ENCODE results near the gene DAZAP1.
A peak's percentile ranks its signal among the peaks of the same experiment; 100 is the strongest.

Gene DAZAP1

DNA sequence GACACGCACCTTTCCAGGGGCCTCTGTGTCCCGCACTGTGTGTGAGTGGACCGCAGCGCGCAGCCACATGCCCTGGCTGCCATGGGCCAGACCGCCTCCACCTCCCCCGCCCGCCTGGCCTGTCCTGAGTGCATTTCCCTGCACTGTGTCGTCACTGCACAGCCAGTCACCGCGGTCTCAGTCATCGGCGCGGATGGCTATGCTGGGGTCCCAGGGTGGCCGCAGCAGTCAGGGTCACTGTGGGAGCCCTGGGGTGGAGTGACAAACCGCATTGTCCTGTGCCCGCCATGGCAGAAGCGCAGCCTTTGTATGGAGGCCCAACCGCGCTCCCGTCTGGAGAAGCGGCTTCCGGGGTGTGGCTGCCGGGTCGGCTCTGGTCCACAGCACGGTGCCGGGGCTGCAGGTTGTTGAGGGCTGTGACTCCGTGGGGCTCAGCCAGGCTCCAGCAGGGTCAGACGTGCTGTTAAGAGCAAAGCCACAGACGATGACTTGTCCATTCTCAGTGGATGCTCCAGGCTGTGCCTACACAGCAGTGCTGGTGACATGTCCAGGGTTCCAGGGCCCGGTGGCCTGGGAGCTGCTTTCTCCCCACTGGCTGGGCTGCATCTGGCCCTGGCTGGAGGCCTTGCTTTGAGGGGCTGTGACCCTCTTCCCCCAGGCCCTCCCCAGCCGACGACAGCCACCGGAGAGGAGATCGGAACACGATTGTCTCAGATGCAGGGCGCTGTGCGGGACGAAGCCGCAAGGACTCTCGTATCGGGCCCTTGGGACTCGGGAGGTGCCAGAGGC is 30.0 kb upstream of the DAZAP1 start:
- DNase-seq = no peak

DNA sequence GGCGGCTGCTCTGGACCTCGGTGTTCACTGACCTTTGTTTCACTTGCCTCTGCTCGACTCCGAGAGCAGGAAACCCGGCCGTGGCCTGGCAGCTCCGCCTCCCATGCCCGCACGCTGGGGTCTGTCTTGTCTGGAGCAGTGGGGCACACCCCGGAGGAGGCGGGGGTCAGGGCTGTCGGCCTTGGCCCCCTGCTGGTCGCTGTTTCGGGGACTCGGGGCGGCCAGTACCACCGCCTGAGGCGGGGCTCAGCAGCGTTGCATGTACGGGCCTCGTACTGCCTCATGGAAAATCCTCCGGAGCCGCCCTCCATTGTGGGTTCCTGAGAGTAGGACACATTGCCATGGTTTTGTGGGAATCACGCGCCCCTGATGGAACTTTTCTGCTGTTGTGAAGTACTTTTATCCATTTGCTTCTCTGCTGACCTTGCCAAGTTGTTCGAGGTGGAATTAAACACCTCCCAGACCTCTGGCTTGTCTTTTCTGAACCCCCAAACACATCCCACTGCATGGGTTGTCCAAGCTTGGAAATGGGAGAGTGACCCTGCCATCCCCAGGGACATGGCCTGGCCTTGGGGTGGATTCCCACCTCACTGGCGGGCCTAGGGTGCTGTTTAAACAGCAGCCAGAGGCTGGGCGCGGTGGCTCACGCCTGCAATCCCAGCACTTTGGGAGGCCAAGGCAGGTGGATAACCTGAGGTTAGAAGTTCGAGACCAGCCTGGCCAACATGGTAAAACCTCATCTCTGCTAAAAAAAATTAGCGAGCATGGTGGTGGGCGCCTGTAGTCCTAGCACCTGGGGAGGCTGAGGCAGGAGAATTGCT is 29.2 kb upstream of the DAZAP1 start:
- no peak for DNase-seq

DNA sequence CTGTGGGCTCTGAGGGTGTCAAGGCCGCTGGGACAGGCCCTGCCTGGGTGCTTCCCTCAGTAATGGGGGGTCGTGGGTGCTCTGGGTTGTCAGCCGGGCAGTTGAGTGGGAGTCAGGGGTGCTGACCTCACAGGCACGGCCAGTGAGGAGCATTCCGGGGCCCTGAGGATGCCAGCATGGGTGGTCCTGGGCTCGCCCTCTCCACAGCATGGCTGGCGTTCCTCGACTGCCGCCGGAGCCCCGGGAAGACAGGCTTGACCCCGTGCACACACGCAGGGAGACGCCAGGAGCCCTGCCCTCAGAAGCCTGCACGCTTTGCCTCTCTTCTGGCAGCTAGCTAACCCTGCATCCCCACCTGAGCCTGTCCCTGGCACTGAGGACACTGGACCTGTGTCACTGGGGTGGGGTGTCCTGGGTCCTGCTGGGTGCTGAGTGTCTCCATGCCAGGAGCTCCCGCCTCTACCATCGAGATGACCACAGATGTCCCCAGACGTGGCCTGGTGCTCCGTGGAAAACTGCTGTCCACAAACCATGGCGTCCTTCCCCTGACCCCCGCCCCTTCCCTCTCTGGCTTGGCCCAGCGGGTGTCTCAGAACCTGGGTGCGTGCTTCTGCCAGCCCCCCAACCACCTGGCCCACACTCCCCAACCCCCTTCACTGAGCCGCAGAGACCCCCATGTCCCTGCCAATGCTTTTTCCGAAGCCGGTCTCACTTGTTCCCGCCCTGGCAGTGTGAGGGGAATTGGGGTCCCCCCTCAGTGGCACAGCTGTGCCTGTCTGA is 28.1 kb upstream of the DAZAP1 start:
- DNase-seq = no peak

DNA sequence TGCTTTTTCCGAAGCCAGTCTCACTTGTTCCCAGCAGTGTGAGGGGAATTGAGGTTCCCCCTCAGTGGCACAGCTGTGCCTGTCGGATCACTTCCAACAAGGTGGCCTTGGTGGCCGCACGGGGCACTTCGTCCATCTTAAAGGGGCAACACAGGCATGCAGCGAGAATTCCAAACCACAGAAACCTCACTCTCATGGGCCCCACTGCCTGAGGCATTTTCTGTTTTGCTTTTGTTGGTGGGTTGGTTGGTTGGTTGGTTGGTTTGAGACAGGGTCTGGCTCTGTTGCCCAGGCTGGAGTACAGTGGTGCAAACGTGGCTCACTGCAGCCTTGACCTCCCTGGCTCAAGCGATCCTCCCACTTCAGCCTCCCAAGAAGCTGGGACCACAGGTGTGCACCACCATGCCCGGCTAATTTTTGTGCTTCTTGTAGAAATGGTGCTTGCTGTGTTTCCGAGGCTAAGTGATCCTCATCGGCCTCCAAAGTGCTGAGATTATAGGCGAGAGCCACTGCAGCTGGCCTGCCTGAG is 27.4 kb upstream of the DAZAP1 start:
- DNase-seq = no peak

DNA sequence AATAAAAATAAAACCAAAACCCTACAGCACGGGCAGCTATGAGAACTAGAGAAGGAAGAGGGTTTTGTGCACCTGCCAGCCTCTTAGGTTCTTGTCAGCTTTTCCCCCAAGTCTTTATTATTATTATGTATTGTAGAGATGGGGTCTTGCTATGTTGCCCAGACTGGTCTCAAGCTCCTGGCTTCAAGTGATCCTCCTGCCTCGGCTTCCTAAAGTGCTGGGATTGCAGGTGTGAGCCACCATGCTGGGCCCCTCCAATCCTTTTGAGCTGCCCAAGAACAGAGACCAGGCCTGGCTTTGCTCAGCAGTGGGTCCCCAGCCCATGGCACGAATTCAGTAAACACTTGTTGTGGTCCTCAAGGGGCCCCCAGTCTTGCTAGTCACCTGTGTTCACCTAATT is 25.1 kb upstream of the DAZAP1 start:
- no peak for DNase-seq

DNA sequence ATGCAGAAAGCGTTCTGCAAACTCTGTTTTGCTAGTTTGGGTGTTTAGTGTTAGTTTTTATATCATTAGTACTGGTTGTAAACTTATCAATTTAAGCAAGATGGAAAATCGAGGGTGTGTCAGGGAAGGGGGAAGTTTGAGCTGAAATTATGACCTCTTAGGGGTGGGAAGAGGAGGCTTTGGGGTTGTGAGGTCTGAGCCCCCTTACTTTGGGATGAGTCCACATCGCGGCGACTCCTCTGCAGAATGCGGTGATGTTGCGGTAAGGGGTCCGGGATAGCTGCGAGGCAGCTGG is 24.4 kb upstream of the DAZAP1 start:
- DNase-seq = no peak

DNA sequence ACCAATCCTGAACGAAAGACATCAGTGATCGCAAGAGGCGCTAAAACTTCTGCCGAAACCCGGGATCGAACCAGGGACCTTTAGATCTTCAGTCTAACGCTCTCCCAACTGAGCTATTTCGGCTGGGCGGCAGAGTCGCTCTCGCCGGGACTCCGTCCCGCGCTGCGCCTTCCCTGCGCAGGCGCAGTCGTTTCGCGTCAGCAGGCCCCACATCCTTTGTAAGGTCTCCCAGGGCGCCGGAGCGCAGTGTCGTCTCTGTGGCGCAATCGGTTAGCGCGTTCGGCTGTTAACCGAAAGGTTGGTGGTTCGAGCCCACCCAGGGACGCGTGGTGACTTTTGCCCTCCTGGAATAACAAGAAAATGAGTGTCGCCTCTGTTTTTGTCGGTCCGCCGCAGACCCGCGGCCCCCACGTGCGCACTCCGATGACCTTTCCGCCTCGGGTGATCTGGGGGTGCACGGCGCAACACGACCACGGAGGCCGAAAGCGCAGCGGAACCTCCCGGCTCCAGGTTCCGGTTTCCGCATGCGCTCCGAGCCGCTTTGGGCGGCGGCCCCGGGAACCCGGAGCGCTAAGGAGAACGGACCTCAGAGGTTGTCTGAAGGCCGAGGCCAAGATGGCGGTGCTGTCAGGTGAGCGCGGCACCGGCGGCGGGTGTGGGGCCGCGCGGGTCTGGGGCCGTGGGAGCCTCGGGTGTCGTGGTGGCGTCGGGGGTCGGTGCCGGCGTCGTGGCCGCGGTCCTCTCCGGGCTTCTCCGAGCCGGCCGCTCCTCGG is 23.9 kb upstream of the DAZAP1 start, which contains the start of gene NDUFS7:
TSS of gene NDUFS7 (plus strand) at position 596 of the 773 bp plus-strand sequence. CDS start at position 616, 20 bp downstream.
- peak; percentile 92 for DNase-seq

DNA sequence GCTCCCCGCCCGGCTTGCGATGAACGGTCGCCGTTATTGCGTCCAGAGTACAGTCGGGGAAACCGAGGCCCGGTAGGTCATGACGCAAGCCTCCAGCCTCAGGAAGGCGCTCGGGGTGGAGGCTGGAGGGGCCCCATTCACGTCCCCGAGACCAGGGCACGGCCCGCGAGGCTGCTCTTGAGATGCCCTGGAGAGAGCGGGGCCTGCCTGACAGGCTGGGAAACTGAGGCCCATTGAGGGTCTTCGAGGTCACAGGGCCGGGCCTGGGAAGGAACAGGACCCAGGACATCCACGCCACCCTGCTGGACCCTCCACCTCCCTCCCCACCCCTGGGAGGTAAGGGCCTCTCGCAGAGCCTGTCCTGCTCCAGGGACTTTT is 23.3 kb upstream of the DAZAP1 start:
- DNase-seq = no peak

DNA sequence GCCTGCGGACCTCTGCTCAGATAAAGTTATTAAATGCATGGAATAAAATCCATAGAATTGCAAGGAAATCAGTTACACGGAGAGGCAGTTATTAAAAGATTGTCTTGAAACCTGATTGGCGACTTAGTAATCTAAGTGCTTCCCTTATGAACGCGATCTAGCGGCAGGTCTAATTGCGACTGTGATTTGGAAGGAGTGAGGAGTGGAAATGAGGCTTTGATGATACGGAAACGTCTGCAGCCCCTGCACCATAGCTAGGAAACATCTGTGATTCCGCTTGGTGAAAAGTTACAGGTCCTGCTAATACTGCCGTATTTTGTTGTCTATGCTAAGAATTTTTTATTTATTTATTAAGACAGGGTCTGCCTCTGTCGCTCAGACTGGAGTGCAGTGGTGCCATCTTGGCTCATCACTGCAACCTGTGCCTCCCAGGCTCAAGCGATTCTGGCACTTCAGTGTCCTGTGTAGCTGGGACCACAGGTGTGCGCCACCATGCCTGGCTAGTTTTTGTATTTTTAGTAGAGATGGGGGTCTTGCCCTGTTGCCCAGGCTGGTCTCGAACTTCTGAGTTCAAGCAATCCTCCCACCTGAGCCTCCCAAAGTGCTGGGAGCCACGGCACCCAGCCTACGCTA is 22.8 kb upstream of the DAZAP1 start:
- DNase-seq = no peak

DNA sequence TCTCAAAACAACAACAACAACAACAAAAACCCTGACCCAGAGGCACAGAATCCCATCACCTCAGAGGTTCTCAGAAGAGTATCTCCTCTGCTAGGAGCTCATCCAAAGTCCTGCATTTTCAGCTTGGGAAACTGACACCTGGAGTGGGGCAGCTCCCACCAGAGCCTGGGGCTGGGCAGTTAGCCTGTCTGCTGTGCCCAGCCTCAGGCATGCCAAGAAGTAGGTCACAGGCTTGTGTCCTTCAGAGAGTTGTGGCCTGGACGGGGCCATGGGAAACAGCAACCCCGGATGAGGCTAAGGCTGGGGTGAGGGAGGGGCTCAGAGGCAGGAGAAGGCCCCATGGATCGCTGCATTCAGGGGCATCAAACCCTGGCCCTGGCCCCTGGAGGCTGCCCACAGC is 21.6 kb upstream of the DAZAP1 start:
- DNase-seq = no peak

DNA sequence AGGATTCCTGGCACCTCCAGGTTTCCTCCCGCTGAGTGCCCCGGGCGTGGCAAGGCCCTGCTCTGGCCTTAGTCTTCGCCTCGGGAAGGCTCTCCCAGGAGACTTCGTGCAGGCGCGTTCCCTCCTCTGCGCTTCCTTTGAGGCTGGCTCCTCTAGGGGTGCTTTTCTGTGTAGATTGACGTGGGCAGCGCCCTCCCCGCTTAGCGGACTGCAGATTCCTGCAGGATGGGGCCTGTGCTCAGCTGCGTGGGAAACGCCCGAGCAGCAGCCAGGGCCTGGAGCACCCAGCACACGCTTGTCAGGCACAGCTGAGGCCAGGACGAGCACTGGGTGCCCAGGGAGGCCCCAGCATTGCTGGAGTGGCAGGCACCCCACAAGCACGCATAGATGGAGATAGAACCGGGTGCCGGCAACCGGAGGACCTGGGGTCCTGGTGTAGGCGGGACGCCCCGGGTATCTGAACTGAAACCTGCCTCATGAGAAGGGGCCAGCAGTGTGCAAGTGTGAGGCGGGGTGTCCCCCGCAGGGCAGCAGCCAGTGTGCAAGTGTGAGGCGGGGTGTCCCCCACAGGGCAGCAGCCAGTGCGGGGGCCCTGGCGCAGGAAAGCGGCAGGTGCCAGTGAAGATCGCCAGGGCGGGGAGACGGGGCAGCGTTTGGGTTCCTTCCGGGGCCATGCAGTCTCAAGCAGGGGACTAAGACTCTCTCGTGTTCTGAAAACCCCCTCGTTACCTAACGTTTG is 20.3 kb upstream of the DAZAP1 start:
- no peak for DNase-seq

DNA sequence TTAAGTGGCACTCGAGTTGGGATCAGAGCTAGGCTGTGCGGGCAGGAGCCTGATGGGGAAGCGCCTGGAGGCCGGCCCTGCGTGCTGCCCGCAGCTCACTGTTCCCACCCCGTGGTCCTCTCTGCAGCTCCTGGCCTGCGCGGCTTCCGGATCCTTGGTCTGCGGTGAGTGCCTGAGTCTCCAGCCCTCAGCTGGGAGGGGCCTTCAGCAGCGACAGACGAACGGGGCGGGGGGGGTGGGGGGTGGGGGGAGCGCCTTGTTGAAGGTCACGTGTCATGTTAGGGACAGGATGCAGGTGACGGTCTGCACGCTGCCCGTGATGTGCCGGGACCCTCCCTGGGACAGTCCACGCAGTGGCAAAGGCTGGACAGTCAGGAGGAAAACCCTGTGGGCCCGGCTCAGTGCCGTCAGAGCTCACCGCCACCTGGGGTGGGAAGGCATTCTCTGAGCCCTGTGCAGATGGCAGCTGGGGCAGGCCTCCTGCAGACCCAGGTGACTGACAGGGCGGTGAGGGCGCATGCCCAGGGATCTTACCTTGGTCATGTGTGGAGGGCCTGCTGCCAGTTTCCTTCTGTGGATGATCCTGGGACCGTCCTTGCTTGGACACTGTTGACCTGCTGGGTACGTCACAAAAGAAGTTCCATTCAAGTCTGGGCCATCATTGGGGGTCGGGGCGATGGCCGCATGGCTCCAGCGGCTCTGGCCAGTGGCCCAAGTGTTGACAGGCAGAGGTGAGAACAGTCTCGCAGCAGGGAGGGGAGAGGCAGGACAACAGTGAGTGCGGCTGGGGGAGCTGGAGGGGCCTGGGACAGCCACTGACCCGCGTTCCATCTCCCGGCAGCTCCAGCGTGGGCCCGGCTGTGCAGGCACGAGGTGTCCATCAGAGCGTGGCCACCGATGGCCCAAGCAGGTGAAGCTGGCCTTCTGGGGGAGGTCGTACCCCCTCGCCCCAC is 19.4 kb upstream of the DAZAP1 start:
- DNase-seq = no peak

DNA sequence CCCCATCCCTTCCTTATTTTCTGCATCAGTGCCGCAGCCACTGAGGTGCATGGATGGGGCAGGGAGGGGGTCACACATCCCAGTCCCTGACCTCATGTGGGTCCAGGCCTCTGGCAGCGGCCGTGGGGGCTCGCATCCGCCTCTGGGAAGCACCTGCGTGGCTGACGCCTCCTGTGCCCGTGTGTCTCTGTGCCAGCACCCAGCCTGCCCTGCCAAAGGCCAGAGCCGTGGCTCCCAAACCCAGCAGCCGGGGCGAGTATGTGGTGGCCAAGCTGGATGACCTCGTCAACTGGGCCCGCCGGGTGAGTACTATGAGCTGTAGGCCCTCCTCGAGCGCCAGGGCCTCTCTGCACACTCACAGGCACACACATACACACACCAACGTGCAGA is 18.8 kb upstream of the DAZAP1 start:
- no peak for DNase-seq

DNA sequence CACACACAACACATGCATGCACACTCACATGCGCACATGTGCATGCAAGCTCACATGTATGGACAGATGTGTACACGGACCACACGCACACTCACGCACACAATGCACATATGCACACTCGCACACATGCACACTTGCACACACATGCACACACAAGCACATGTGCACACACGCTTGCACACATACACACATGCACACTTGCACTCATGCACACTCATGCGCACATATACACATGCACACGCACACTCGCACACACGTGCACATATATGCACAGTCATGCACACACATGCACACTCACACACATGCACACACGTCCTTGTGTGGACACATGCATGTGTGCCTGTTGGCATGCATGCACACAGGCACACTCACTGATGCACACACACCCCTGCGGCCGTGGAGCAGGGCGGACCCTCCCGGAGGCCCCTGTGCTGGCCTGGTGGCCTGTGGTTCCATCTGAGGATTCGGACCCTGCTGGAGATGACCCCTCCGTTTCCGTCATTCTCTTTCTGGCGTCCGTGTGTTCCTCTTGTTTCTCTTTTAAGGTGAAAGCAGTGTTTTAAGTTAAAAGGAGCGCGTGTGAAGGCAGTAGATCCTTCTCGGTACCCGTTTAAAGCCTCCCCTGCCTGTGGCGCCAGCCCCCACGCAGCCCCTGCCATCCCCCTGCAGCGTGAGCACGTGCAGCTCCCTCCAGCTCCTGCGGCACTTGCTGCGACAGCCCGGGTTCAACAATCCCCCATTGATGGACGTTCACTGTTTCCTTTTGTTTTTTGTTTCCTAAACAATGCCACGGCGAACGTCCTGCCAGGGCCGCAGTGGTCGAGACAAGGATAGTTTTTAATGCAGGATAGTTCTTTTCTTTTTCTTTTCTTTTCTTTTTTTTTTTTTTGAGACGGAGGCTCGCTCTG is 18.1 kb upstream of the DAZAP1 start:
- DNase-seq = no peak

DNA sequence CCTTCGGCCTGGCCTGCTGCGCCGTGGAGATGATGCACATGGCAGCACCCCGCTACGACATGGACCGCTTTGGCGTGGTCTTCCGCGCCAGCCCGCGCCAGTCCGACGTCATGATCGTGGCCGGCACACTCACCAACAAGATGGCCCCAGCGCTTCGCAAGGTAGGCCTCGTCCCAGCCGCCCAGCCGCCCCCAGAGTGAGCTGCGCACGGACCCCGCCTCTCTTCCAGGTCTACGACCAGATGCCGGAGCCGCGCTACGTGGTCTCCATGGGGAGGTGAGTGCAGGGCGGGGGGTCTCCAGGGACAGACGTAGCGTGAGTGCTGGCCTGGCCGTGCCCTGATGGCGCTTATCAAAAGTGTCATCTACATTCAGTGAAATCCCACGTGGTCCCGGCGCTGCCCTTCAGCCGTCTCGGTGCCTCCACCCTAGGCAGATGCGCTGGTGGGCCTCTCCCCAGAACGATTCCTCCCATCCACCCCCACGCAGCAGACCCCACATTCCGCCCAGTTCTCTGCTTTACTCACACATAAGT is 16.4 kb upstream of the DAZAP1 start:
- no peak for DNase-seq

DNA sequence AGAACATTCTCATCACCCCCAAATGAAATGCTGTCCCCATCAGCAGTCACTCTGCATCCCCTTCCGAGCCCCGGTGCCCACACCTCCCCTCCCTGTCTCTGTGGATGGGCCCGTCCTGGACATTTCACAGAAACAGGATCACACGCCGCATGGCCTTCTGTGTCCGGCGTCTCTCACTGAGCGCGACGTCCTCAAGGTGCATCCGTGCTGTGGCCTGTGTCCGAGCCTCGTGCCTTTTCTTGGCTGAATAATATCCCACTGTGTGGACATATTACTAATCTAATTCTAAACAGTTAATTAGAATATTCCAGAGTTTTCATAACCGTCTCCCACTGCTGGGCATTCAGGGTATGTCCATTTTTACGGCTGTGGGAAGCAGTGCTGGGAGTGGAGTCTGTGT is 15.0 kb upstream of the DAZAP1 start:
- DNase-seq = no peak

DNA sequence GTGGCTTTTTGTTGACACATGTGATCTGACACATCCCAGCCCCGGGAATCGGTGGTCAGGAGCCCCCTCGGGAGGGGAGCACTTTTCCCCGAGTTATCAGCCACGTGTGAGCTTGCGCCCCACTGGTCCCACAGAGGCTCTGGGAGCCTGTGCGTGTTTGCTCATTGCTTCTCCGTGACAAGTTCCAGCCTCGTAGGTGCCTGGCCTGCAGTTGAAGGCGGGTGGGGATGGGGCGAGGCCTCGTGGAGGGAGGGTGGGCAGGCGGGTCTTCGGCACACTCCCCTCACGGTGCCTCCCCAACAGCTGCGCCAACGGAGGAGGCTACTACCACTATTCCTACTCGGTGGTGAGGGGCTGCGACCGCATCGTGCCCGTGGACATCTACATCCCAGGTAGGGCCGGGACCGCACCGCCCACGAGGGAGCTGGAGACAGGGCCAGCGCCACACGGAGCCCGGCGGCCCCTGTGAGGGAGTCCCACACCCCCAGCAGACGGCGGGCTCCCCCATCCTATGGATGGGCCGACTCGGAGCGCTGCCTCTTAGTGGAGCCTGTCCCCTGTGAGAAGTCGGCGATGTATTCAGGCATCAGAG is 14.4 kb upstream of the DAZAP1 start:
- DNase-seq = no peak

DNA sequence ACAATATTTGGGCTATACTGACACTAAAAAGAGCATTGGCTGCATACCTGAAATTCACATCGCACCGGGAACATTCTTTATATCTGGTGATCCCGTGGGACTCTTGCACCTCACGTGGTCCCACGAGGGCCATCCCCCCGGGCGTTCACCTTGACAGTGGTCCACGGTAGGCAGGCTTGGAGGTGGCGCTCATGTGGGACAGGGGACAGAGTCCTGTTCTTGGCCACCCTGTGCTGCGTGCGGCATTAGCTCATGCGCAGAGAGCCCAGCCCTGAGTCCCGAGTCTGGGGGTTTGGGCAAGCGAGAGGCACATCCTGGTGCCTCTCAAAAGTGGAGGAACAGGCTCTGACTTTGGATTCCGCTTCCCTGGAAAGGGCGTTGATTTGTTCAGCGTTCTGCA is 13.5 kb upstream of the DAZAP1 start:
- no peak for DNase-seq
